Left lung (tissue), 10 donors: ENCODE measurements around the gene ALDH3B2. TPM values are rescaled to one million over a fixed set of nuclear protein-coding genes. Genes with fewer than 3 reads are reported as not detected.

Source experiments
- ATAC-seq: fragments of 200-7000 bp; cut with Tn5 transposase; one replicate; pipeline ENCODE4 v1.9.1; 2020; ENCODE audit warnings: moderate library complexity
- DNase-seq, 4 donors: peaks; one replicate each; pipeline ENCODE4 v3.0.0-alpha.2; 2013 to 2020
- H3K27ac ChIP-seq, 2 donors: fragments of 200-600 bp; sonication (generic) in 1 of 2; one replicate each; pipeline versions ENCODE4 v1.5.0 to v1.8.0; 2020 to 2021
- H3K27me3 ChIP-seq, 2 donors: fragments of 200-600 bp; sonication (generic) in 1 of 2; one replicate each; pipeline versions ENCODE4 v1.5.0 to v1.8.0; 2020 to 2021
- H3K36me3 ChIP-seq, 2 donors: fragments of 200-600 bp; sonication (generic) in 1 of 2; one replicate each; pipeline versions ENCODE4 v1.5.0 to v1.8.0; 2020 to 2021
- H3K4me1 ChIP-seq, 2 donors: fragments of 200-600 bp; one replicate each; pipeline ENCODE4 v1.8.0; 2021
- H3K4me3 ChIP-seq, 2 donors: fragments of 200-600 bp; sonication (generic) in 1 of 2; one replicate each; pipeline versions ENCODE4 v1.5.0 to v1.8.0; 2020 to 2021; ENCODE audit warnings: mild to moderate bottlenecking in 1 of 2
- H3K9me3 ChIP-seq, 2 donors: fragments of 200-600 bp; sonication (generic) in 1 of 2; one replicate each; pipeline versions ENCODE4 v1.5.0 to v1.8.0; 2020 to 2021
- CTCF ChIP-seq, 2 donors: fragments of 200-600 bp; sonication (generic) in 1 of 2; IDR thresholded peaks; one replicate each; pipeline versions ENCODE4 v1.5.0 to v1.8.0; 2021; ENCODE audit warnings: antibody characterized with exemption in 2 of 2
- intact Hi-C, 2 donors: fragments of 100-400 bp; cut with DNase I; formaldehyde crosslinking; loops; one replicate each; pipeline versions ENCODE4 v1.11.2 to v1.14.2; 2022
- polyA plus RNA-seq, 6 donors: library from polyadenylated mRNA; unstranded; fragments of 120-200 nt; gene quantifications; one replicate each; pipeline ENCODE4 v1.2.1, GENCODE V29; 2013; ENCODE audit not compliant: insufficient read length in 6 of 6
- total RNA-seq, 2 donors: library from RNA; stranded (reverse); fragmentation: NEBNext Ultra II Directional; extraction: Animal tissue kit (Norgen Biotek cat#: 25700); gene quantifications; one replicate each; pipeline ENCODE4 v1.2.1, GENCODE V29; 2021
- donor health status: DM: no; HTN: yes; CAD: no.
- donor health status: DM: no; HTN: no; CAD: no.

Gene ALDH3B2
- total and polyA plus RNA-seq, 8 donors, result 0.79 to 1.7 (median 0.98) TPM

GRCh38 chr11:67670316-67671210 lies 3.9 kb downstream of the ALDH3B2 start:
- no peaks in the 10 kb centered on the region for H3K9me3 ChIP-seq
- no peak overlapping the region for H3K27ac ChIP-seq
- no peaks in the 10 kb centered on the region for H3K36me3 ChIP-seq
- TF ChIP-seq CTCF (IDR thresholded peaks at IDR 0.05), result no peak
- no peak overlapping the region for H3K4me3 ChIP-seq
- intact Hi-C loops, result no loop called here
- ATAC-seq (no peak), DNase-seq (no peak)
- H3K4me1 ChIP-seq, result no peaks in the 10 kb centered on the region
- H3K27me3 ChIP-seq, result peaks cover 0 to 24% of the 10 kb centered on the region in 2 donors

- Histone ChIP-seq H3K4me3 (no peak overlapping the region), H3K27me3 (peaks cover 0 to 6% of the 10 kb centered on the region in 2 donors), H3K4me1 (no peaks in the 10 kb centered on the region), H3K9me3 (no peaks in the 10 kb centered on the region), H3K27ac (no peak overlapping the region), H3K36me3 (no peaks in the 10 kb centered on the region)
- ATAC-seq, result no peak
- intact Hi-C loops, result no loop called here
- no peak for TF ChIP-seq CTCF (IDR thresholded peaks at IDR 0.05)
- DNase-seq, result no peak
Observed at GRCh38 chr11:67668192-67668551, 6.3 kb downstream of the ALDH3B2 start.

- no peaks in the 10 kb centered on the region for H3K36me3 ChIP-seq
- no peak for DNase-seq
- H3K9me3 ChIP-seq, result no peaks in the 10 kb centered on the region
- H3K27me3 ChIP-seq, result peaks cover 0 to 6% of the 10 kb centered on the region in 2 donors
- no peak overlapping the region for H3K27ac ChIP-seq
- no peaks in the 10 kb centered on the region for H3K4me1 ChIP-seq
- intact Hi-C loops, result no loop called here
- no peak for TF ChIP-seq CTCF (IDR thresholded peaks at IDR 0.05)
- ATAC-seq, result no peak
- no peak overlapping the region for H3K4me3 ChIP-seq
Observed at GRCh38 chr11:67667490-67668191, 6.8 kb downstream of the ALDH3B2 start.

- TF ChIP-seq CTCF (IDR thresholded peaks at IDR 0.05), result no peak
- Histone ChIP-seq H3K27me3 (peaks cover 0 to 6% of the 10 kb centered on the region in 2 donors), H3K36me3 (no peaks in the 10 kb centered on the region), H3K27ac (no peak overlapping the region), H3K9me3 (no peaks in the 10 kb centered on the region), H3K4me3 (no peak overlapping the region), H3K4me1 (no peaks in the 10 kb centered on the region)
- intact Hi-C loops, result no loop called here
- ATAC-seq (no peak), DNase-seq (no peak)
Observed at GRCh38 chr11:67666676-67667489, 7.5 kb downstream of the ALDH3B2 start.

- no peak for TF ChIP-seq CTCF (IDR thresholded peaks at IDR 0.05)
- H3K4me3 ChIP-seq, result no peak overlapping the region
- no peaks in the 10 kb centered on the region for H3K36me3 ChIP-seq
- H3K4me1 ChIP-seq, result no peaks in the 10 kb centered on the region
- intact Hi-C loops, result no loop called here
- peaks cover 0 to 6% of the 10 kb centered on the region in 2 donors for H3K27me3 ChIP-seq
- H3K27ac ChIP-seq, result no peak overlapping the region
- no peaks in the 10 kb centered on the region for H3K9me3 ChIP-seq
- ATAC-seq (no peak), DNase-seq (no peak)
Observed at GRCh38 chr11:67666303-67666645, 8.1 kb downstream of the ALDH3B2 start.
